ENCODE results near the gene SINHCAF.

Gene SINHCAF

GRCh38 chr12:31325524-31325875 is 450 bp downstream of the SINHCAF start:
- H3K4me3 ChIP-seq (ENCODE audit: low read depth, low read length) = peak overlapping the region; percentile 99
- no peak for DNase-seq (ENCODE audit: low read depth)
- TF ChIP-seq MYC (IDR thresholded peaks at IDR 0.05; ENCODE audit: low read depth, low read length) (no peak), CTCF (IDR thresholded peaks at IDR 0.05; ENCODE audit: low read depth, low read length) (no peak), POLR2A (IDR thresholded peaks at IDR 0.05; ENCODE audit: extremely low read depth, insufficient read length) (no peak), MAX (IDR thresholded peaks at IDR 0.05; ENCODE audit: low read depth, low read length) (no peak)

- peak overlapping the region; percentile 99 for H3K4me3 ChIP-seq (ENCODE audit: low read depth, low read length)
- DNase-seq (ENCODE audit: low read depth) = peak; percentile 69
- TF ChIP-seq POLR2A (IDR thresholded peaks at IDR 0.05; ENCODE audit: extremely low read depth, insufficient read length) (peak; percentile 30), MYC (IDR thresholded peaks at IDR 0.05; ENCODE audit: low read depth, low read length) (peak; percentile 94), MAX (IDR thresholded peaks at IDR 0.05; ENCODE audit: low read depth, low read length) (peak; percentile 85), CTCF (IDR thresholded peaks at IDR 0.05; ENCODE audit: low read depth, low read length) (no peak)
These were observed 966 bp downstream of the SINHCAF start for GRCh38 chr12:31324845-31325523.

GRCh38 chr12:31324116-31324844 is 1.7 kb downstream of the SINHCAF start:
- peak overlapping the region; percentile 99 for H3K4me3 ChIP-seq (ENCODE audit: low read depth, low read length)
- DNase-seq (ENCODE audit: low read depth) = peak; percentile 86
- peak; percentile 74 for TF ChIP-seq MAX (IDR thresholded peaks at IDR 0.05; ENCODE audit: low read depth, low read length)
- no peak for TF ChIP-seq CTCF (IDR thresholded peaks at IDR 0.05; ENCODE audit: low read depth, low read length)
- peak; percentile 80; the same call in 1 of the 2 replicates for TF ChIP-seq MYC (IDR thresholded peaks at IDR 0.05; ENCODE audit: low read depth, low read length)
- peak; percentile 32 for TF ChIP-seq POLR2A (IDR thresholded peaks at IDR 0.05; ENCODE audit: extremely low read depth, insufficient read length)

- H3K4me3 ChIP-seq (ENCODE audit: low read depth, low read length) = peak overlapping the region; percentile 99
- DNase-seq (ENCODE audit: low read depth) = peak; percentile 81
- TF ChIP-seq POLR2A (IDR thresholded peaks at IDR 0.05; ENCODE audit: extremely low read depth, insufficient read length) = no peak
- TF ChIP-seq CTCF (IDR thresholded peaks at IDR 0.05; ENCODE audit: low read depth, low read length) = no peak
- TF ChIP-seq MYC (IDR thresholded peaks at IDR 0.05; ENCODE audit: low read depth, low read length) = no peak
- TF ChIP-seq MAX (IDR thresholded peaks at IDR 0.05; ENCODE audit: low read depth, low read length) = no peak
These were observed 2.4 kb downstream of the SINHCAF start for GRCh38 chr12:31323391-31324115.

- peak overlapping the region; percentile 99 for H3K4me3 ChIP-seq (ENCODE audit: low read depth, low read length)
- peak; percentile 59 for DNase-seq (ENCODE audit: low read depth)
- no peak for TF ChIP-seq MAX (IDR thresholded peaks at IDR 0.05; ENCODE audit: low read depth, low read length)
- TF ChIP-seq POLR2A (IDR thresholded peaks at IDR 0.05; ENCODE audit: extremely low read depth, insufficient read length) = no peak
- TF ChIP-seq MYC (IDR thresholded peaks at IDR 0.05; ENCODE audit: low read depth, low read length) = no peak
- no peak for TF ChIP-seq CTCF (IDR thresholded peaks at IDR 0.05; ENCODE audit: low read depth, low read length)
These were observed 3.1 kb downstream of the SINHCAF start for GRCh38 chr12:31322801-31323207.

Measured in NB4 (cell line).